ENCODE results near the gene CYBC1.
A peak's percentile ranks its signal among the peaks of the same experiment; 100 is the strongest.
"Not testable (repeated sequence)": the region's sequence is repeated elsewhere in the genome, so short reads cannot be mapped to it uniquely, and the experiment has no call there.

CYBC1 gene

DNA sequence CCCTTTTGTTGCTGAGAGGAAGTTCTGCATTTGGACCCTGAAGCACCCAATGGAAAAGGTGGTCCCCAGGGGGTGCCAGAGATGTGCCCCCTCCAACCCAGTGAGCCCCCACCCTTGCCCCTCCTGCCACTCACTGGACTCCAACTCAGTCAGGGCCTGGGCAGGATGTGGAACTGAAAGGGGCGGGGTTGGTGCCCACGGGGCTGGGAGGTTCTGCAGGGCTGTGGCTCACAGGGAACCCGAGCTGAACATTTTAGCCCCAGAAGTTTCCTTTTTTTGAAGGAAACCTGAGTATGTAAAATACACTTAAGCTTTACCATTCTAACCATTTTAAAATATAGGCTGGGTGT lies 16.4 kb downstream of the CYBC1 start:
- DNase-seq (ENCODE audit: low spot score): no peak

GRCh38 chr17:82433560-82434215 lies 16.9 kb downstream of the CYBC1 start:
- no peak for DNase-seq (ENCODE audit: low spot score)

- no peak for DNase-seq (ENCODE audit: low spot score)
Measured at GRCh38 chr17:82432017-82432416, 18.5 kb downstream of the CYBC1 start.

DNA sequence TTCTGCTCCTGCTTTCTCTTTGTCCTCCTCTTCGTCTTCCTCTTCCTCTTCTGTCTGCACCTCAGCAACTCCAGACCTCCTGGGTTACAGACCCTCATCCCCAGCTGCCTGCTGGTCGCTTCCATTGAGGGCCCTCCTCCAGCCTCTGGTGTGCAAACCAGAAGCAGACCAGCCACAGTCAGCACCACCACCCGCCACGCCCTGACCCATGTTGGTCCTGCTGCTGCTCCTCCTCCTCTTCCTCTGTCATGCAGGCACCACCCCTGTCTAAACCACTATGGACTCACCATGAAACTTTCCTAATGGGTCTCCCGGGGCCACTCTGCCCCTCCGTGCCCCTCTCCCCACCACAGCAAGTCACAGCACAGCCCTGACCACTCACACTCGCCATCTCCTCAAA lies 20.7 kb downstream of the CYBC1 start:
- no peak for DNase-seq (ENCODE audit: low spot score)

DNA sequence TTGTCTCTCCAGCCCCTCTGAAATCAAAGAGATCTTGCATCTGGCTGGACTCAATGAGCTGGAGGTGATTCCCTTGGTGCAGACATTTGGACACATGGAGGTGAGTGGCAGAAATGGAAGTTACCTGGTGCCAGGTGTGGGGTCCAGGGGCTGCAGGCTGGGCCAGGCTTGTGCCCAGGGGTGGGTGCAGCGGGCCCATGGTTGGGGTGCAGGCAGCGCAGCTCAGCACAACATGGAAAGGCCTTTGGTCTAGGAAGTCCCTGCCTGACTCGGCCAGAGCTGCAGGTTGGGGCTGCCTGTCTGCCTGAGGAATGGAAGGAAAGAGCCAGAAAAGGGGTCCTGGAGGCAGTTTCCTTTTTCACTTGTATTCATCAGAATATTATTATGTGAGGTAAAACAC lies 22.0 kb downstream of the CYBC1 start:
- no peak for DNase-seq (ENCODE audit: low spot score)

DNA sequence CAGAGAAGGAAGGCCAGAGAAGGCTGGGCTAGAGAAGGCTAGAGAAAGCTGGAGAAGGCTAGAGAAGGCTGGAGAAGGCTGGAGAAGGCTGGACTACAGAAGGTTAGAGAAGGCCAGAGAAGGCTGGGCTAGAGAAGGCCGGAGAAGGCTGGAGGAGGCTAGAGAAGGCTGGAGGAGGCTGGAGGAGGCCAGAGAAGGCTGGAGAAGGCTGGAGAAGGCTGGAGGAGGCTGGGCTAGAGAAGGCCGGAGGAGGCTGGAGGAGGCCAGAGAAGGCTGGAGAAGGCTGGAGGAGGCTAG lies 25.7 kb downstream of the CYBC1 start:
- no peak for DNase-seq (ENCODE audit: low spot score)

DNA sequence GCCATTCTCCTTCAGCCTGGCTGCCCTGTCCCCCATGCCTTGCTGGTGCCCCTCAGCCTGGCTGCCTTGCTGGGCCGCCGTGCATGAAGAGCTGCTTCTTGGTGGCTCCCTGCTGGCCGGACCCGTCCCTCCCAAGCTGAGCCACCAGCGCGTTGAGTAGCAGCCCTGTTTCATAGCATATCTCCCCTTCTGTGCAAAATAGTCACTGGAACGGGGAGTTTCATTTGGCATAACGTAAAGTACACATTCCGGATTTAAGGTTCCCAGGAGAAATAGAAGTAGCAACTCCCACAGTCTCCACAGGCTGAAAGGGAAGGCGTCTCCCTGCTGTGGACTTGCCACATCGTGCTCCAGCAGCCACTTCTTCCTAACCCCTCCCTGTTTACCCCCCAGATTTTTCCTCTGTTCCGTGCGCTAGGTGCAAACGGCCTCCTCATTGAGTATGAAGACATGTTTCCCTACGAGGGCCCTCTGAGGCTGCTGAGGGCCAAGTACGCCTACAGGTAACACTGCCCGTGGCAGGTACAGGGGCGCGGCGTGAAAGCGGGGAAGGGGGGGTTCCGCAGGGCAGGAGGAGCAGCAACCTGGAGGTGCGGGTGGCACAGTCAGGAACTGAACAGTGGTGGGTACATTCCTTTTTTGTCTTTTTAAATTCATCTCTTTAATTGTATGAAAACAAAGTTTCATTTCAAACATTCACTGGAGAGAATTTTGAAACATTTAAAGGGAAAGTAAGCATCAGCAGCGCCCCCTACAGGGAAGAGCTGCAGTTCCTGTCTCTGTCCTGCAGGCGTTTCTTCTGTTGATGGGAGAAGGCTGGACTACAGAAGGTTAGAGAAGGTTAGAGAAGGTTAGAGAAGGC lies 26.3 kb downstream of the CYBC1 start:
- DNase-seq (ENCODE audit: low spot score): peak; percentile 61

- no peak for DNase-seq (ENCODE audit: low spot score)
Measured at GRCh38 chr17:82419540-82419939, 31.0 kb downstream of the CYBC1 start.

DNA sequence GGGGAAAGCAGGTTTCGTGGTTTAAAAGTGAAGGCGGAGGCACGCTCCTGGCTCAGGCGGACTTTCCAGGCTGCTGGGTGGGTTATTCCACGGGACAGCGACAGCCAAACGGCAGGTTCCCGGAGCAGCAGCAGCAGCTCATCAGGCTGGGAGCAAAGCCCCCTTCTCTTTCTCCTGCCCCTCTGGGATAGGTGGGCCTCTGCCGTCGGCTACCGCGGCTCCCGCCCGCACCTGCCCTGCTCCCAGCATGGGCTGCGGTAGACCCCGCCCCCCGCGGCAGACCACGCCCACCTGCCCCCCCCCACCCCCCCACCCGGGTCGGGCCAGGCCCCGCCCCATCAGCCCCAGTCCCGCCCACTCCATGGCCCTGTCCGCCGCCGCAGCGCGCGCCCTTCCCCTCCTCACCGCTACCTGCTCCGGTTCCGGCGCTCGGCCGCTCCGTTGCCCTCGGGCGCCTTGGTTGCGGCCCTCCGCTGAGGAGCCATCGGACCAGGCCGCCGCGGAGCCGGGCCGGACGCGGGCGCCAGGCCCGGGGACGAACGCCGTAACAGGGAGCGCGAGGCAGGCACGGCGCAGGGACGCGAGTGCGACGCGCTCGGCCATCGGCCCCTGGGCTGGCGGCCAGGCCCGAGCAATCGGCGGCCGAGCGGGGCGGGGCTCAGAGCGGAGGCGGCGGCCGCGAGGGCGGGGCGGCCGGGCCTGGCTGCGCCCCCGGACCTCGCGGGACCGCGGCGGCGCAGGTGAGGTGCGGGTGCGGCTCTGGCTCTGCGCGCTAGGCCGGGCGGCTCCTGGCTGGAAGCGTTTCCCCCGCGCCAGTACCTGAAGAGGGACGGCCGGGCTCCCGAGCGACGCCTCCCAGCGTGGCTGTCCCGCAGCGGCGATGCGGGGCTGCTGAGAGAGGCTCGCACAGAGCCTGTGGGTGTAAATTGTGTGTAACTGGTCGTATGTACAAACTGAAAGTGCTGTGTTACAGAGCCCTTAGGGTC lies 32.3 kb downstream of the CYBC1 start, which contains the start of the genes HEXD and OGFOD3:
Gene HEXD (plus strand): TSS at position 347 of the 986 bp plus-strand sequence. CDS start 1,453 bp downstream, outside the sequence.
Gene OGFOD3 (minus strand): TSS at position 586 of the 986 bp plus-strand sequence. CDS start 101 bp downstream, at position 485.
- peak; percentile 99 for DNase-seq (ENCODE audit: low spot score)

DNA sequence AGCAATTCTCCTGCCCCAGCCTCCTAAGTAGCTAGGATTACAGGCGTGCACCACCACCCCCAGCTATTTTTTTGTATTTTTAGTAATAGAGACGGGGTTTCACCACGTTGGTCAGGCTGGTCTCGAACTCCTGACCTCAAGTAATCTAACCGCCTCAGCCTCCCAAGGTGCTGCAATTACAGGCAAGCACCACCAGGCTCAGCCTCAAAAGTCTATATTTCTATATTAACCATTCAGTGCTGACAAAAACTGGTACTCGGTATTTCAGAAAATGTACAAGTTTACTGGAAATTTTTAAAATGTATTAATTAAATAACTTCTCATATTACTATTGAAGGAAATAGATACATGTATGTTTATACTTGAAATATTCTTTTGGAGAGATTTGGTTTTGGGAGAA lies 33.8 kb downstream of the CYBC1 start:
- DNase-seq (ENCODE audit: low spot score): no peak

GRCh38 chr17:82416264-82416663 lies 34.3 kb downstream of the CYBC1 start:
- DNase-seq (ENCODE audit: low spot score): no peak

DNA sequence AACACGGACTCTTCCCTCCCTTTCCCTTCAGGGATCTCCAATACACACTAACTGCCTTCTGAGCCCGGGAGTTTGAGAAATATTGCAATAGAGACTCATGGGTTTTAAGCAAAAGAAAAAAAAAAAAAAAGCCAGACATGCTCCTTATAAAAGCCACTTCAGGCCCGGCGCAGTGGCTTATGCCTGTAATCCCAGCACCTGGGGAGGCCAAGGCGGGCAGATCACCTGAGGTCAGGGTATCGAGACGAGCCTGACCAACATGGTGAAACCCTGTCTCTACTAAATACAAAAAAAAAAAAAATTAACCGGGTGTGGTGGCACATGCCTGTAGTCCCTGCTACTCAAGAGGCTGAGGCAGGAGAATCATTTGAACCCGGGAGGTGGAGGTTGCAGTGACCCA lies 34.8 kb downstream of the CYBC1 start:
- DNase-seq (ENCODE audit: low spot score): no peak

DNA sequence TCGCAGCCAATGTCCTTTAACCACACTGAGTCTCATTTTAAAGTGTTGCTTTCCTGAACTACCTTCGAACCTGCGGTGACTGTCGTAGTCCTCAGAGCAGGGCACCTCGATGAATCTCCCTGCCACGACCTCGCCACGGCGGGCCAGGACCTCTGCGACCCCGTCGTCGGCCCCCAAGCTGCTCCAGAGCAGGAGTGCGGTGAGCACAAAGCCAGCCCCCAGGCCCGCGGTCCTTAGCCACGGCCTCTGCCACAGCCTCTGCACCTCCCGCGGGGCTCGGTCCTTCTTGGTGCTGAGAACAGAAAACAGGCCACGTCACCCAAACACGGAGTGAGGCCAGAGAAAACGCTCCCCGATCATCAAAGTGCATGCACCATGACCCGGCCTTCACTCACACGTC lies 35.2 kb downstream of the CYBC1 start:
- DNase-seq (ENCODE audit: low spot score): no peak

- DNase-seq (ENCODE audit: low spot score): peak; percentile 85
Measured at GRCh38 chr17:82414548-82415281, 35.8 kb downstream of the CYBC1 start.

- no peak for DNase-seq (ENCODE audit: low spot score)
Measured at GRCh38 chr17:82412535-82413520, 37.7 kb downstream of the CYBC1 start.

DNA sequence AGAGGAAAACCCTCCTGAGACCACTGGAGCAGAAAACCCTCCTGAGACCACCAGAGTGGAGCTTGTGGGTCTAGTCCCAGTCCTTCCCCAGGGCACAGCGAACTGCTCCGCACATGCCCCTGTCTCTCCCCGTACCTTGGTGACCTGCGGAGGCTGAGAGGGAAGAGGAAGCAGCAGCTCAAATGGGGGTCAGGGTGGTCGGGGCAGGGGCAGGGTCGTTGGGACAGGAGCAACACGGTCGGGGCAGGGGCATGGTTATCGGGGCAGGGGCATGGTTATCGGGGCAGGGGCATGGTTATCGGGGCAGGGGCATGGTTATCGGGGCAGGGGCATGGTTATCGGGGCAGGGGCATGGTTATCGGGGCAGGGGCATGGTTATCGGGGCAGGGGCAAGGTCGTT lies 38.5 kb downstream of the CYBC1 start:
- not testable (repeated sequence) for DNase-seq (ENCODE audit: low spot score)

GRCh38 chr17:82411396-82412053 lies 39.0 kb downstream of the CYBC1 start:
- DNase-seq (ENCODE audit: low spot score): no peak

GRCh38 chr17:82410014-82410716 lies 40.4 kb downstream of the CYBC1 start:
- DNase-seq (ENCODE audit: low spot score): no peak

- no peak for DNase-seq (ENCODE audit: low spot score)
Measured at GRCh38 chr17:82408938-82409318, 41.6 kb downstream of the CYBC1 start.
